Activated naive CD8-positive, alpha-beta T cell (primary cell): Measurements from ENCODE around the gene RSPO1.
"Not testable (repeated sequence)": the region's sequence is repeated elsewhere in the genome, so short reads cannot be mapped to it uniquely, and the experiment has no call there.

Source experiments
- H3K27ac Mint-ChIP-seq: one replicate; pipeline ENCODE4 v1.8.0; 2021; ENCODE audit warnings: mixed read lengths
- H3K27me3 Mint-ChIP-seq: one replicate; pipeline ENCODE4 v1.8.0; 2021; ENCODE audit warnings: mixed read lengths
- H3K36me3 Mint-ChIP-seq: one replicate; pipeline ENCODE4 v1.8.0; 2021; ENCODE audit warnings: mixed read lengths
- H3K4me1 Mint-ChIP-seq: one replicate; pipeline ENCODE4 v1.8.0; 2021; ENCODE audit warnings: low read depth, mixed read lengths
- H3K4me3 Mint-ChIP-seq: one replicate; pipeline ENCODE4 v1.8.0; 2021; ENCODE audit warnings: mild to moderate bottlenecking, mixed read lengths
- H3K9me3 Mint-ChIP-seq: one replicate; pipeline ENCODE4 v1.8.0; 2021; ENCODE audit warnings: low read depth, mixed read lengths

The RSPO1 gene, protein sequence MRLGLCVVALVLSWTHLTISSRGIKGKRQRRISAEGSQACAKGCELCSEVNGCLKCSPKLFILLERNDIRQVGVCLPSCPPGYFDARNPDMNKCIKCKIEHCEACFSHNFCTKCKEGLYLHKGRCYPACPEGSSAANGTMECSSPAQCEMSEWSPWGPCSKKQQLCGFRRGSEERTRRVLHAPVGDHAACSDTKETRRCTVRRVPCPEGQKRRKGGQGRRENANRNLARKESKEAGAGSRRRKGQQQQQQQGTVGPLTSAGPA

DNA sequence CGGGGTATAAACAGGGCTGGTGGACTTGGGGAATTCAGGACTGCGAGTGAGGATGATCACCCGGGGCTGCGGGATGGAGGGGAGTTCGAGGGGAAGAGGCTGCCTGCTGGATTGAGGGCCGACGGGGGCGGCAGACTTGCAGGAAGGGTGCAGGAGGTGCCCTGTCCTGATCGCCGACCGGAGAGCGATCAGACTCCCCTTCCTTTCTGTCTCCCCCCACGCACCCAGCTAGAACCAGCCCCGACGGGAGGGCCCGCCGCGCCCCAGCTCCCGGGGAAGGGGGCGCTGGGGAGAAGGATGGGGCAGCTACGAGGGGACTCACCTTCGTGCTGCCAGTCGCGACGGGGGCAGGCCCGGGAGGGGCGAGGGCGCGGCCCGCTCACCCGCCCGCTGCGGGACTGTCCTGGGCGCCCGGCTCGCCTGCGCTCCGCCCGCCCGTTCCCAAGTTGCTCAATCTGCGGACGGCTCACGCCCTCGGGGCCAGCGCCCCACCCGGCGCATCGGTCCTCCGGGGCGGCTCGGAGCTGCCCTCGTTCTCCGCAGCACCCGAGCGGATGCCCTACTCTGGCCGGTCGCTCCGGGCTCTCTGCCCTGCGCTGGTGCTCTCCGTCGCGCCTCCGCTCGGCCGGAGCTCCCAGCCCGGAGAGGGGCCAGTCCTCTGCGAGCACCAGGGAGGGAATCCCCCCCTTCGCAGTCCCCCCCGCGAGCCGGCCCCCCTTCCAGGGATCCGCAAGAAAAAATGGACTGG lies at the start of gene RSPO1:
Gene RSPO1 (minus strand): TSS at position 649 of the 748 bp plus-strand sequence. CDS start 5,231 bp downstream, outside the sequence.
- Mint-ChIP-seq H3K4me1 (peaks cover 10% of the 10 kb centered on the region), H3K27me3 (peaks cover 55% of the 10 kb centered on the region), H3K36me3 (no peaks in the 10 kb centered on the region), H3K9me3 (no peaks in the 10 kb centered on the region), H3K27ac (no peak within 1 kb of the TSS), H3K4me3 (peak within 1 kb of the TSS; percentile 69)

DNA sequence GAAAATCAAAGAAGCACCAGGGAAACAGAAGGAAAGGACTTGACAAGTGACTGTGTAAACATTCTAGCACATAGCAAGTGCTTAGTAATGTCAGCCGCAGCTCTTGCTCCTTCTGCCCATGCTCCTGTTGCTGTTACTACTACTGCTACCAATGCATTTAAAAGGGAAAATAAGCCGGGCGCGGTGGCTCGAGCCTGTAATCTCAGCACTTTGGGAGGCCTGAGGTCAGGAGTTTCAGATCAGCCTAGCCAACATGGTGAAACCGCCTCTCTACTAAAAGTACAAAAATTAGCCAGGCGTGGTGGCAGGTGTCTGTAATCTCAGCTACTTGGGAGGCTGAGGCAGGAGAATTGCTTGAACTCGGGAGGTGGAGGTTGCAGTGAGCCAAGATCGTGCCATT lies 49.5 kb upstream of the RSPO1 start:
- Mint-ChIP-seq H3K4me1 (peaks cover 21% of the 10 kb centered on the region), H3K27ac (peak overlapping the region; percentile 11)
- H3K36me3 Mint-ChIP-seq, H3K4me3 Mint-ChIP-seq, H3K27me3 Mint-ChIP-seq, H3K9me3 Mint-ChIP-seq: not testable (repeated sequence)

DNA sequence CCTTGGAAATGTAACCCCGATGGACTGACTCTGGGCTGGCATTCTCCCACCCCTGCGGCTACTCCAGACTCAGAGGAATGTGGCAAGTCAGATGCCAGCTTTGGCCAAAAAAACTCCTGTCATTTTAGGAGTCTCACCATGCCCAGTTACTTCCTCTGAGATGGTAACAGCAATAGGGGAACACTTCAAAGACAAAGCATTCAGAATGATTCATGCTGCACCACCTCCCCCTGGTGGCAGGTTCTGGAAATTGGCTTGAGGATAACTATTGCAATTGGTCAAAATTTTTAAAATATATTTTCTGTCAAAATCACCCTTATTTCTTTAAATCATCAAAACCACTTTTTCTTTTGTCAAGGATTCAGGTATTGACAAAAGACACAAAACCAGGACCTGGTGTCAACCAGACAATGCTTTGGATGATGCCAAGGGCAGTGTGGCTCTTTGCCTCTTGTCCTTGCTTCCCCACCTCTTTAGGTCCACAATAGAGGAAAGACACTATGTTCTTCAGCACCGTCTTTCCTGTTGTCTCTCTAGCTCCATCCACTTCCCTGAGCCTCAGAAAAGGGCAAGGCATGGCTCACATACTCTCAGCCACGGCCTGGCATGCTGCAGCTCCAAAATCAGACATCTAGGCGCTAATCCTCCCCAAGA lies 47.8 kb upstream of the RSPO1 start:
- Mint-ChIP-seq H3K27me3 (no peaks in the 10 kb centered on the region), H3K9me3 (no peaks in the 10 kb centered on the region), H3K36me3 (peaks cover 2% of the 10 kb centered on the region), H3K27ac (no peak overlapping the region), H3K4me1 (peaks cover 8% of the 10 kb centered on the region), H3K4me3 (no peak overlapping the region)

DNA sequence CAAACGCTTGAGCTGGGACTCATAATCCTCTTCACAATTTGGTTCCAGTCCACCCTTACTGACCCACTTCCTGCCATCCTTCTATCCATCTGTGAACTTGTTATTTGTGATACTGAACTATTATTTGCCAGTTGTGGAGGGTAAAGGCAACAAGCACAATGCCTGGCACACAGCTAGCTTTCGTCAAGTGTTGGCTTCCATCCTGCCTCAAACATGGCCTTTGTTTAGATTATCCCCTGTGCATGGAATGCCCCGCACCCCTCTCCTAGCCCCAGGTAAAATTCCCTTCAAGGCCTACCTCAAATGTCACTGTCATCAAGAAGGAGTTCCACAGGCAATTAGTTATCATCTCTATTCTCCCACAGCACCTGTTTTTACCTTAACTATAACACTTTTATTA lies 46.2 kb upstream of the RSPO1 start:
- Mint-ChIP-seq H3K4me1 (peaks cover 8% of the 10 kb centered on the region), H3K9me3 (no peaks in the 10 kb centered on the region), H3K36me3 (peaks cover 2% of the 10 kb centered on the region), H3K27me3 (no peaks in the 10 kb centered on the region), H3K4me3 (no peak overlapping the region), H3K27ac (peak overlapping the region; percentile 73)

DNA sequence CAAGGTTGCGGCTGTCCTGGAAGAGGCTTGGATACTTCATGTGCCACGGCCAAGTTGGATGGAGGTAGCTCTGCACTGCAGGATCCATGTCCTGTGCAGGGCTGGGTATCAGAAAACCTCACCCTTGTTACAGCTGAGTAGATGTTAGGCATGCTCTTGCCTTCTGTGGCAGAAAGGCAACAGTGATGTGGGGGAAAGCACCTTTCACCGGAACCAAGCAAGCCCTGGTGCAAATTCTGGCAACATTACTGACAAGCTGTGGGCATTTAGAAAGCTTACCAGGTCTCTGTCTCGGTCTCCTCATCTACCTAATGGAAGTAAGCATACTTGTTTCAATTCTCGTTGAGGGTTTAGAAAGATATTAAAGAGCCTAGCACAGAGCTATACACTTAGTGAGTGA lies 43.1 kb upstream of the RSPO1 start:
- Mint-ChIP-seq H3K9me3 (no peaks in the 10 kb centered on the region), H3K4me3 (no peak overlapping the region), H3K27ac (no peak overlapping the region), H3K4me1 (peaks cover 22% of the 10 kb centered on the region), H3K27me3 (no peaks in the 10 kb centered on the region), H3K36me3 (peaks cover 2% of the 10 kb centered on the region)

DNA sequence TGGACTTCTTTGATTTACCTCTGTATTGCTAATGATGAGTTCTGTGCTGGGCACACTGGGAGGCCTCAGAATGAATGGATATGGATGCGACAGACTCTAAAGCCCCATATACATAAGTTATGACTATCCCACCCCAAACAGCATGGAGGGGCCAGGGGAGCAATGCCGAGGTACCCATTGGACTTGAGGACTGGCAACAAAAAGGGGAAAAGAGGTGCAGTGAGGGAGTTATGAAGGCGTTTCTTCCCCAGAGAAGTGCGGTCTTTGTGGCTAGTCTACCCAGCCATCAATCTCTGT lies 42.4 kb upstream of the RSPO1 start:
- Mint-ChIP-seq H3K27ac (no peak overlapping the region), H3K27me3 (peaks cover 1% of the 10 kb centered on the region), H3K4me1 (peaks cover 19% of the 10 kb centered on the region), H3K4me3 (no peak overlapping the region), H3K36me3 (peaks cover 2% of the 10 kb centered on the region), H3K9me3 (no peaks in the 10 kb centered on the region)

DNA sequence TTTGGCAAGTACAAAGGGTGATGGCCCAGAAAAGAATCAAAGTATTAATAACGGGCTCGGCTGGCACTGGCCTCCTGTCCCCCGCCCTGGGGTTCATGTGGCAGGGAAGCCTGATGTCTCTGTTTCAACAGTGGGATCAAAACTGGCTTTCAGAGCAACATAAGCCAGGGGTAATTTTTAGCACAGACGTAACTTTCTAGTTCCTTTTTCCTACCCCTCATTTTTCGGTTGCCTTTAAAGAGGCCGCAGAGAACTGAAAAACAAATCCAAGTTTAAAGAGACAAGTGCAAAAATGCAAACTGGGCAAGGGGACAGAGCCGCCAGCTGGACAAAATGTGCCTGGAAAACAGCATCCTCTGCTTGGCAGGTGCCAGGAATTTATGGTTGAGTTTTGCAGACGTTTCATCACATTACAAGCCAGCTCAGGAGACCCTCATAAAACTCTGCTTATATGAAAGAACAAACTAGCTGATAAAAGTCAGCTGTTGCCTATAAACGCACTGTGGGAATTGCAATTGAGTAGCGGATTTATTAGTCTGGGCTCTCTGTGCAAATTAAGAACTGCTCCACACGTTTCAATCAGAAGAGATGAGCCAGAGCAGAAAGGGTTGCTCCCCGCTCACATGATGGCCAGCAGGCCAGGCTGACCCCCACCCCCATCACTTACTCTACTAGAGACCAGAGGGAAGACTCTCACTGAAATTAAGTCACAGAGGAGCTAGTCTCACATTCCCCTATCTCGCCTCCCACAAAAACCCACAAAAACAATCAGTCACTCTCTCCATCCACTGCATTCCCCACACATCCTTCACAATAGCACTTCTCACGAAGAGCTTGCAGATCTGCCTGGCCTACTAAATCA lies 41.8 kb upstream of the RSPO1 start:
- H3K9me3 Mint-ChIP-seq = no peaks in the 10 kb centered on the region
- H3K4me1 Mint-ChIP-seq = peaks cover 18% of the 10 kb centered on the region
- peaks cover 3% of the 10 kb centered on the region for H3K27me3 Mint-ChIP-seq
- no peak overlapping the region for H3K4me3 Mint-ChIP-seq
- H3K27ac Mint-ChIP-seq = no peak overlapping the region
- peaks cover 2% of the 10 kb centered on the region for H3K36me3 Mint-ChIP-seq

DNA sequence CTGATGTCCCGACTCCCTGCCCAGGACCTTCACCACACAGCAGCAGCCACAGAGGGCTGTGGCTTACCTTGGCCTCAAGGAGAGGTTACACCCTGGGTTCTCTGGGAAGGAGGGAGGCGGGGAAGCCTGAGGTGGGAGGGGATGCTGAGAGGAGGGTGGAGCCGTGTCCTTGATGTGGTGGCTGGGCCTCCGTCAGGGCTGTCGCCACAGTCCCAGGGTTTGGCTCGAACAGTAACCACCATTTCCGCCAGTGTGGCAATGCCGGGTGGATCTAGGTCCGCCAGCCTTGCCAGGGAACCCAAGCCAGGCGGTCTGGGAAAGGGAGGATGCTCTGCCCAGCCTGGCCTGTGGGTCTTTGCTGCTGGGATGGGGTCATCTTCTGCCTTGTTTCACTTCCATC lies 39.2 kb upstream of the RSPO1 start:
- no peaks in the 10 kb centered on the region for H3K36me3 Mint-ChIP-seq
- peaks cover 7% of the 10 kb centered on the region for H3K27me3 Mint-ChIP-seq
- H3K4me3 Mint-ChIP-seq = peak overlapping the region; percentile 64
- H3K4me1 Mint-ChIP-seq = peaks cover 21% of the 10 kb centered on the region
- no peak overlapping the region for H3K27ac Mint-ChIP-seq
- no peaks in the 10 kb centered on the region for H3K9me3 Mint-ChIP-seq

DNA sequence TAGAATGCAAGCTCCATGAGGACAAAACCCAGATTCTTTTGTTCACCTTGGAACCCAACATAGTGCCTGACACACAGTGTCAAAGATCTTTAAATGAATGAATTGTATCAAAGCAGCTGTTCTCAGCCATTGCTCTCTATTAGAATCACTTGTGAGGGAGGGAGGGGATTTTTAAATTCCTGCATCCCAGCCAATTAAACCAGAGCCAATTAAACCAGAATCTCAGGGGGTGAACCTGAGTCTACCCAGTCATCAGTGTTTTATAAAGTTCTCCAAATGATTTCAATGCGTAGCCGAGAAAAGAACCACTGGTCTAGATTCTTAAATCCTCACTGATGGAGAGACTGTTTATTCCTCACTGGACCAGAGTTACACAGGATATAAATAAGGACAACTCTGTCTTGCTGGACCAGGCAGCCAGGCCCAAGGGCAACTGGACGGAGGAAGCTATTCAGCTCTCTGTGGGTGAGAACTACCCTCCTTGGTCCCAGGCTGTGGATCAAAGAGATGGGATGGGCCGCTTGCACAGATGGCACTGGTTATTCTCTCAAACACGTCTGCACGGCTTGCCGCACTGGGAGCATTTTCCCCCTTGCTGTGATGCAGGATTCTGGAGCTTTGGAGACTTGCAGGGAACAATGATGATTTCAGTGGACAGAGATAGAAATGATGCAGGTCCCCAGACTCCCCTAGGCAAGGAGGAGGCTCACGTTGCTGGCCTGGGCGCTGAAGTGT lies 37.6 kb upstream of the RSPO1 start:
- H3K27ac Mint-ChIP-seq = no peak overlapping the region
- peaks cover 7% of the 10 kb centered on the region for H3K27me3 Mint-ChIP-seq
- H3K9me3 Mint-ChIP-seq = no peaks in the 10 kb centered on the region
- H3K4me3 Mint-ChIP-seq = no peak overlapping the region
- no peaks in the 10 kb centered on the region for H3K36me3 Mint-ChIP-seq
- H3K4me1 Mint-ChIP-seq = peaks cover 21% of the 10 kb centered on the region

DNA sequence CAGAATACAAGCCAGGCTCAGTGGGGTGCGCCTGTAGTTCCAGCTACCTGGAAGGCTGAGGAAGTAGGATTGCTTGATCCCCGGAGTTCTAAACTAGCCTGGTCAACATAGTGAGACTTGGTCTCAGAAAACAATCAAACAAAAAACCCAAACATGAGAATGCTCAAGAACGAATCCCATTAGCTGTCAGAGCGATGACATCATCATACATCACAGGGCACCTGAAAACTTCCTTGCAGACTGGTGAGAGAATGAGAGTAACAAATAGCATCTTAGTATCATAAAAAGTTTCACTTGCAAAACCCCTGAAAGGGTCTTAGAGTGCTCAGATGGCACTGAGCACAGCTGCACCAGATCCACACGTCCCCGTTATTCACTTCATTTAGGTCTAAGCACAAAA lies 36.6 kb upstream of the RSPO1 start:
- H3K27ac Mint-ChIP-seq = no peak overlapping the region
- H3K9me3 Mint-ChIP-seq = no peaks in the 10 kb centered on the region
- peaks cover 21% of the 10 kb centered on the region for H3K4me1 Mint-ChIP-seq
- H3K27me3 Mint-ChIP-seq = peaks cover 7% of the 10 kb centered on the region
- no peak overlapping the region for H3K4me3 Mint-ChIP-seq
- no peaks in the 10 kb centered on the region for H3K36me3 Mint-ChIP-seq

DNA sequence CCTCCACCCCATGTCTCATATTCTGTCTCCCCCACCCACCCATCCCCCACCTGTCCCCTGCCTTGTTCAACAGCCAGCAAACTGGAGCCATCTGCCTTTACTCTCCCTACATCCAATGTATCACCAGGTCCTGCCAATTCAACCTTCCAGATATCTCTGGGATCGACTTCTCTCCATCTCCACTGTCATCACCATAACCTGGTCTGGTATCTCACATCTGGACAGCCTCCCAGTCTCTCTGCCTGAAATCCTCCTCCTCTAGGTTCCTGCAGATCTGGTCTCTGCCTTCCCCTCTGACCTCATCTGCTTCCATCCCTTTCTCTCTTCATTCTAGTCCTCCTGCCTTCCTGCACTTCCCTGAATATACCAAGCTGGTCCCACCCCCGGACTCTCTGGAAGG lies 35.4 kb upstream of the RSPO1 start:
- Mint-ChIP-seq H3K4me1 (peaks cover 20% of the 10 kb centered on the region), H3K36me3 (no peaks in the 10 kb centered on the region), H3K9me3 (no peaks in the 10 kb centered on the region), H3K27ac (no peak overlapping the region), H3K27me3 (peaks cover 7% of the 10 kb centered on the region), H3K4me3 (no peak overlapping the region)

DNA sequence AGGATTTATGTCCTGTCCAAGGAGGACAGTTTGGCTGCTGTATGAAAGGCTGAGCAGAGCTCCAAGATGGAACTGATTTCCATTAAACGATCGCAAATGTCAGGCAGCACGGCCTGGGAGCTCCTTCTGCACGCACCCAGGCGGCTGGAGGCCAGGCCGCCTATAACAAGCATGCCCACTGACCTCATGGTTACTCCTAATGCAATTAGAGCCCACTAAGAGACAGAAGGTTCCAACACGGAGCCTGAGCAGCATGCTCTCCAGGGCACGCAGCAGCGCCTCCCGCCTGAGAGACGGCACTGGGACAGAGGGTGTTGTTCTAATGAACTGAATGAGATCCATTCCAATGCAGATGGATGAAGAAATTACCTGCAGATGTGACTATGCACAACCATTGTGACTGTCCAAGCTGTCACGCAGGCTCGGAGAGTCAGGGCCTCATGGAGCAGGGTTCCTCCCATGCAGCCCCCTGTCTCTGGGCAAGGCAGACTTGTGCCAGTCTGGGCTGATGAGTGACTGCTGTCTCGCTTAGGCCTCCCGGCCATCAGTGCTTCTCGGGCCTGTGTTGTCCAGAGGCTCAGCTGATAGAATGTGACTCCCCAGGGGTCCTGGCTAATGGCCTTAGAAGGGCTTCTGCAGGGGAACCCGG lies 32.5 kb upstream of the RSPO1 start:
- Mint-ChIP-seq H3K27me3 (peaks cover 6% of the 10 kb centered on the region), H3K9me3 (no peaks in the 10 kb centered on the region), H3K4me1 (peaks cover 3% of the 10 kb centered on the region), H3K27ac (no peak overlapping the region), H3K4me3 (no peak overlapping the region), H3K36me3 (no peaks in the 10 kb centered on the region)

DNA sequence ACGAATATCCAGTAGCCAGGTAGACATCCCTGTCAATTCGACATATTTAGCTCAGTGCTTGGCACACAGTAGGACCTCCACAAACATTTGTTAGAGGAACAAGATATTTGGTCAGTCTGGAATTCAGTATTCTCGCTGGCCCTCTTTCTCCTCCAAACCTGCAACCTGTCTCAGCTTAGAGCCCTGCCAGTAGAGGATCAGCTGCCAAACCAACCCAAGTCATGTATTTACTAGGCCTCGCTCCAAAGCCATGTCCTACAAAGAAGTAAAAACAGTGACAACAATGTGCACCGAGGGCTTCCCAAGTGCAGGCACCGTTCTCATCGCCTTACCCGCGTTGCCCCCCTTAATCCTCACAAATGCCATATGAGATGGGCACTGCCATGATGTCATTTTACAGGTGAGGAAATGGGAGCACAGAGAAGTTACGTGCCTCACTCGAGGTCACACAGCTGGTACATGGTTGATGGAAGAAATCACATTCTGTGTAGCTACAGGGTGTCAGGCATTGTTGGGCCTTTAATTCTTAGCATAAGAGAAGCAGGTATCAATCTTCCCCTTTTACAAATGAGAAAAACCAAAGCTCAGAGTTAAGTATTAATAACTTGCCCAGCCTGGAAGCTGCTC lies 31.7 kb upstream of the RSPO1 start:
- Mint-ChIP-seq H3K27ac (no peak overlapping the region), H3K4me1 (peaks cover 2% of the 10 kb centered on the region), H3K4me3 (no peak overlapping the region), H3K9me3 (no peaks in the 10 kb centered on the region), H3K36me3 (no peaks in the 10 kb centered on the region), H3K27me3 (peaks cover 2% of the 10 kb centered on the region)
